Hindlimb muscle (tissue), 1 donor: ENCODE results near the gene UGGT2. TPM values are rescaled to one million over a fixed set of nuclear protein-coding genes. Genes with fewer than 3 reads are reported as not detected.
A peak's percentile ranks its signal among the peaks of the same experiment; 100 is the strongest.
"Not testable (repeated sequence)": the region's sequence is repeated elsewhere in the genome, so short reads cannot be mapped to it uniquely, and the experiment has no call there.

Source experiments
- DNase-seq: peaks from one replicate; pipeline ENCODE4 v3.0.0-alpha.2; 2013
- polyA plus RNA-seq: library from polyadenylated mRNA; unstranded; fragments of 120-200 nt; gene quantifications from one replicate; pipeline ENCODE4 v1.2.1, GENCODE V29; 2013; ENCODE audit not compliant: insufficient read length

The UGGT2 gene
- polyA plus RNA-seq, 1 donor, result 17.9 TPM

DNA sequence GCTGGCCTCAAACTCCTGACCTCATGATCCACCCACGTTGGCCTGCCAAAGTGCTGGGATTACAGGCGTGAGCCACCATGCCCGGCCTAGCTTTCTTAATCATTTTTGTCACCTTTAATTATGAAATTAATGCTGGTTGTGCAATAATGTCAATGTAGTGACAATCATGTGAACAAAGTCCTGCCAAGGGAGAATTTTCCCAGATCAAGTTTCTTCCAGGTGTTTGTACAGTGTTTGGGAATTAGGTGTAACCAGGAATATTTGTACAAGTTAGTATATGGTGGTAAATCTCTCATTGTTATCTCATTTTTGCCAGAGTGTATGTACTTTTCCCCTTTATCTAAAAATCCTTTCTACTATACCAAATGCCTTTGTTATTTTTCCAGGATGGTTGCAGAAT, 171.1 kb downstream of the UGGT2 start:
- DNase-seq, result no peak

GRCh38 chr13:95880331-95880730, 172.9 kb downstream of the UGGT2 start:
- DNase-seq, result no peak

DNA sequence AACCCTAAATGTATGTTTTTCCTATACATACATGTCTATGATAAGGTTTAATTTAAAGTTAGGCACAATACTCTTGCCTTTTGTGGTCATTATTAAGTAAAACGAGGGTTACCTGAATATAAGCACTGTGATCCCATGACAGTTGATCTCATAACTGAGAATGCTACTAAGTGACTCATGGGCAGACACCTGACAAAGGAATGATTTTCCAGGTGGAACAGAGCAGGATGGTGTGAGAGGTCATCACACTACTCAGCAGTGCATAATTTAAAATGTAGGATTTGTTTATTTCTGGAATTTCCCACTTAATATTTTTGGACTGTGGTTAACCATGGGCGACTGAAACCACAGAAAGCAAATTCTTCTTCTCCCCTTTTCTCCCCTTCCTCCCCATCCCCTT, 178.9 kb downstream of the UGGT2 start:
- DNase-seq, result no peak

DNA sequence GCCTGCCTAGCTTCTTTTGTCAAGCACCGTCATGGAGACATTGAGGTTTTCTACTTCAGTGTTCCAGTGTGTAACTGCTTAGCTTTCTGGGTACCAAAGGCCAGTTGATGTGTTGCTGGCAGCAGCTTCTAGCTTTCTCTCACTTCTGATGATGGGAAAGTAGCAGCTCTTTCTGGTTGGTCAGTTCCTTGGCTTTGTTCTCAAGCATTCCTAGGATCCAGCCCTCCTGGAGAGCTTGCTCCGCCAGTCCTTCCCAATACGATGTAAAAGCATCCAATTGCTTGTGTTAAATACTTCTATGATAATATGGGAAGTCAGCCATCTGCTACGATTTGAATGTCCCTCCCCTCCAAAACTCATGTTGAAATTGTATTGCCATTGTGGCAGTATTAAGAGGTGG, 182.8 kb downstream of the UGGT2 start:
- DNase-seq, result no peak

- DNase-seq, result no peak
Observed at GRCh38 chr13:95865080-95865615, 188.1 kb downstream of the UGGT2 start.

DNA sequence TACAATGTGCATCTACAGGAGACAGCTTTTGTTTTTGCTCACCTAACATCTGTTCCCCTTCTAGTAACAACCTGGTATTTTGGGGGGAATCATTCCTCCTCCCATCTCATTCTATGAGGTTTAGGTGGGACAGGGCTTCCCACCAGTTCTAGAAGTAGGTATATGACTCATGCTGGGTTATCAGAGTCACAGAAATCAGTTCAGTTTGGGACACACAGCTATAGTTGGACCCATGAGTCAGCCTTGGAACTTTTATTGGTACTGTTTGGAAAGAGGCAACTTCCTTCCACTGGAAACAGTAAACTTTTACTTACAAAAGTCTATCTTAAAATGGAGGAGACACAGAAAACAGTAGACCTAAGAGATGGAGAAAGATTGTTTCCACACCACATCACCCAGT, 190.8 kb downstream of the UGGT2 start:
- no peak for DNase-seq

- DNase-seq, result no peak
Observed at GRCh38 chr13:95861296-95861695, 191.9 kb downstream of the UGGT2 start.

GRCh38 chr13:95858286-95859075, 194.7 kb downstream of the UGGT2 start:
- DNase-seq, result peak; percentile 7

DNA sequence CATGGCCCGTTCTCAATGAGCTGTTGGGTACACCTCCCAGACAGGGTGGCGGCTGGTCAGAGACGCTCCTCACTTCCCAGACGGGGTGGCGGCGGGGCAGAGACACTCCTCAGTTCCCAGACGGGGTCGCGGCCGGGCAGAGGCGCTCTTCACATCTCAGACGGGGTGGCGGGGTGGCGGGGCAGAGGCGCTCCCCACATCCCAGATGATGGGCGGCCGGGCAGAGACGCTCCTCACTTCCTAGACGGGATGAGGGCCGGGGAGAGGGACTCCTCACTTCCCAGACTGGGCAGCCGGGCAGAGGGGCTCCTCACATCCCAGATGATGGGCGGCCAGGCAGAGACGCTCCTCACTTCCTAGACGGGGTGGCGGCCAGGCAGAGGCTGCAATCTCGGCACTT, 207.5 kb downstream of the UGGT2 start:
- not testable (repeated sequence) for DNase-seq

- no peak for DNase-seq
Observed at GRCh38 chr13:95842898-95843297, 210.3 kb downstream of the UGGT2 start.

DNA sequence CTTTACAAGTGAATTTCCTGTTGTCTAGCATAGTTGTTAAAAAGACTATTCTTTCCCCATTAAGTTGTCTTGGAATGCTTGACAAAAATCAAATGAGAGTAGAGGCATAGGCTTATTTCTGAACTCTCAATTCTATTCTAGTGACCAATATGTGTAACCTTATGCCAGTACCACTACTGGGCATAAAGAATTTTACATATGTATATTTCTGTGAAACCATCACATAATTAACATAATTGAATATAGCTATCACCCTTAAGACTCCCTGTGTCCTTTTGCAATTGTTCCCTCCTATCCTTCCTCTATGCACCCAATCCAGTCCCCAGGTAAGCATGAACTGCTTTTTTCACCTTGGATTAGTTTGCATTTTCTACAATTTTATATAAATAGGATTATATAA, 211.3 kb downstream of the UGGT2 start:
- no peak for DNase-seq

- peak; percentile 65 for DNase-seq
Observed at GRCh38 chr13:95834134-95834765, 219.0 kb downstream of the UGGT2 start.

DNA sequence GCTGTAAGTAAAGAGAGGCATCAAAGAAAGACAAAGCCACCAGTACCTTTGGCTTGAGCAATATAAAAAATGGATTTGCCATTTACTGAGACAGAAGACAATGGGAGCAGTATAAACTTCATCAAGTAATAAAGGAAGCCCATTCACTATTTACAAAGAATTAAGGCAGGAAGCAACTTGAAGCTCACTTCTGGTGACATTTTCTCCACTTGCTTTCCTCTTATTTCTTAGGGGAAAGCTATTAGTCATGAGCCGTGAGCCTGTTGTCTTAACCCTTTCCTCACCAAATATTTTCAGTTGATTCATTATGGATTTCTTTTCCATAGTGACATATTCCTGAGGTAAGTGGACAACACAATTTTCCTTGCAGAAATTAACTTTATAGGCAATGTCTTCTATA, 219.5 kb downstream of the UGGT2 start:
- DNase-seq, result no peak

DNA sequence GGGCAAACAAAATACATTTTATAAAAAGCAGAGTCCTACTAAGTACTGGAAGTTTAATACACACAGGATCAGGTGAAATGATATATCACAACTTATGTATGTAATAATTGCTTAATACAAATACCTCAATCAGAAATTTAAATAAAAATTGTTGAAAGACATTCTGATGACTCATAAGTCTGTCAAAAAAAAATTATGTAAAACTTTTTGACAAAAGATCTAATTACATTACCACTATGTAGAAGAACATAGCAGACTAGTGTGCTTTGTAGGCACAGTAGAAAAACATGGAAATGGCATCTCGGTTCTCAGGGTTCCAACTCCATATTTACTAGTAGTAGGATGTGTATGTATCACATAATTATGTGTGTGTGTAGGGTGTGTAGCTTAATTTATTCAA, 220.1 kb downstream of the UGGT2 start:
- no peak for DNase-seq

GRCh38 chr13:95822303-95822702, 230.9 kb downstream of the UGGT2 start:
- no peak for DNase-seq

DNA sequence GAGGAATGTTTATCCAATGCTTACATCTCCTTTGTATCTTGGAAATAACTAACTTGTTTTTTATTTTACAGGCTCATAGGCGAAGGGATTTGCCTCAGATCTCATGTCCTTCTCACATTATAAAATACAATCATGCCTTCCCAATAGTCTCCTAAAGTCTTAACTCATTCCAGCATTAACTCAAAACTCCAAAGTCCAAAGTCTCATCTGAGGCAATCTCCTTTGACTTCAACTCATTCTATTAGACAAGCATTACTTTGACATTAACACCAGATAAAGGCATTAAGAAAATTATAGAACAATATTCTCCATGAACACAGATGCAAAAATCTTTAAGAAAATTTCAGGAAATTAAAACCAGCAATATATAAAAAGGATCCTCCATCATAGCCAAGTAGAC, 238.7 kb downstream of the UGGT2 start:
- no peak for DNase-seq

GRCh38 chr13:95813139-95813538, 240.1 kb downstream of the UGGT2 start:
- DNase-seq, result no peak

DNA sequence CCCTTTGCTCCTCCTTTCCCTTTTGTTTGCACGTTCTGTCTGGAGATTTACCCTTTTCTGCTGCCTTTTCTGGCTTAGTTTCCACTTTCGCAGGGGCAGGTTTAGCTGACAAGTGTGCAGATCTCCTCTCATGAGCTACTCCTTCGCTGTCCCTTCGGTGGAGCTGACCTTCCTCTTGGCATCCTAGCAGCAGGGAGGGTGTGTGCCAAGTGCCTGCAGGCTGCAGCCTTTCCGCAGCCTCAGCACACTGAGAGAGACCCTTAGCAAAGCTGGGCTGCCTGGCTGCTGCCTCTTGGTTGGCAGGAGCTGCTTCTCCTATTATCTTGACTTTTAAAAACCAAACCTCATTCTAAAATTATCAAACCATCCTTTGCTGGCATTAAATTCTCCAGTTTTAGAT, 243.8 kb downstream of the UGGT2 start:
- DNase-seq, result no peak

DNA sequence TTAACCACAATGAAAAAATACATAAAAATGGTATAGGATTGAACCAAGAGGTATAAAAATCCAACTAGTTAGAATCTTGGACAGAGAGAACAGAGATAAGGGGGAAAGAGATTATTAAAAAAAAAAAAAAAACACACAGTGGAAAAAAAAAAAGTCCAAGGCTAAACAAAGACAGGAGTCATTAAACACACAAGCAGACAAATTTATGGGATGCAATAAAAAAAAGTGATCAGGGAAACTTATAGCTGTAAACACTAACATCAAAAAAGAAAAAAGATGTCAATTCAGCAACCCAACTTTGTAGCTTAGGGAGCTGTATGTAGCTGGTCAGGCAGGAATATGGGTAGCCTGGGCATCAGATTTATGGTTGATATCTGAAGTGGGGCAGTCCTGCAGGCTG, 247.3 kb downstream of the UGGT2 start:
- DNase-seq, result no peak

- DNase-seq, result no peak
Observed at GRCh38 chr13:95801825-95802224, 251.4 kb downstream of the UGGT2 start.

- DNase-seq, result no peak
Observed at GRCh38 chr13:95800436-95800835, 252.8 kb downstream of the UGGT2 start.

- DNase-seq, result no peak
Observed at GRCh38 chr13:95797016-95797415, 256.2 kb downstream of the UGGT2 start.

DNA sequence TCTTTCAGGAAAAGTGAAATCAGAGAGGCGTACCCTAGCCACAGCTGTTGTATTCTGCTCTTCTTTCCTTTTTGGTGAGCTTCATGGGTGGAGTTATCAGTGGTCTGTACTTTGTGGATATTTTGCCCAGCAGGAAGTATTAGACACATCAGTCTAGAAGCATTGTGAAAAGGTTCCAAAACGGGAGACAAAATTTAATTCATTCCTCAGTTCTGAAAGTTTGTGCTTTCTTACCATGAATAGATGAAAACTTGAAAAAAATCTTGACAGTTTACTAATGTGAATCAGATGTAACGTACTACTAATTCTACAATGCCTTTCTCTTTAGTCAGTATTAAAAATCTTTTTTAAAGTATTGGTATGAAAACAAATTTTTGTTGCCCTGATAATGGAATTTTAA, 259.4 kb downstream of the UGGT2 start:
- DNase-seq, result no peak

GRCh38 chr13:95793018-95793555, 260.1 kb downstream of the UGGT2 start:
- no peak for DNase-seq
